ENCODE measurements around the gene DLG1.

The DLG1 gene

GRCh38 chr3:197333901-197334639 lies 35.7 kb upstream of the DLG1 start:
- Histone ChIP-seq H3K27me3 (replicated peaks in 2 of 5; ENCODE audit: control insufficient read depth in 4 of 5, insufficient read depth in 5 of 5, low read length in 4 of 5) (no peaks in the 10 kb centered on the region), H3K4me3 (ENCODE audit: control insufficient read depth in 1 of 7, extremely low read depth in 1 of 7, insufficient read depth in 4 of 7, low read depth in 2 of 7, low read length in 6 of 7) (no peak overlapping the region), H3K9me3 (ENCODE audit: control extremely low read depth in 1 of 5, control insufficient read depth in 4 of 5, insufficient read depth in 2 of 5, low read depth in 1 of 5, low read length in 4 of 5) (no peaks in the 10 kb centered on the region), H3K27ac (ENCODE audit: insufficient read depth in 1 of 2, low read depth in 1 of 2, low read length in 2 of 2, poor library complexity in 1 of 2, severe bottlenecking in 2 of 2) (no peak overlapping the region), H3K4me1 (ENCODE audit: control extremely low read depth in 1 of 4, control insufficient read depth in 4 of 4, insufficient read depth in 4 of 4, low read length in 3 of 4) (no peaks in the 10 kb centered on the region), H3K36me3 (ENCODE audit: control insufficient read depth in 4 of 4, insufficient read depth in 4 of 4, low read length in 3 of 4) (no peaks in the 10 kb centered on the region)
- ChIA-PET CTCF (no interaction called here), POLR2A (no interaction called here)
- DNase-seq = no peak
- WGBS (ENCODE audit: insufficient coverage) = 63% methylated on average over 4 of the region's 11 CpGs

GRCh38 chr3:197331131-197331530 lies 32.7 kb upstream of the DLG1 start:
- no peak overlapping the region for H3K4me3 ChIP-seq (ENCODE audit: control insufficient read depth in 1 of 7, extremely low read depth in 1 of 7, insufficient read depth in 4 of 7, low read depth in 2 of 7, low read length in 6 of 7)
- DNase-seq = no peak
- no peaks in the 10 kb centered on the region for H3K9me3 ChIP-seq (ENCODE audit: control extremely low read depth in 1 of 5, control insufficient read depth in 4 of 5, insufficient read depth in 2 of 5, low read depth in 1 of 5, low read length in 4 of 5)
- CTCF ChIA-PET = no interaction called here
- no peaks in the 10 kb centered on the region for H3K27me3 ChIP-seq (replicated peaks in 2 of 5; ENCODE audit: control insufficient read depth in 4 of 5, insufficient read depth in 5 of 5, low read length in 4 of 5)
- 100% methylated on average over 2 of the region's 3 CpGs for WGBS (ENCODE audit: insufficient coverage)
- no peaks in the 10 kb centered on the region for H3K4me1 ChIP-seq (ENCODE audit: control extremely low read depth in 1 of 4, control insufficient read depth in 4 of 4, insufficient read depth in 4 of 4, low read length in 3 of 4)
- no peaks in the 10 kb centered on the region for H3K36me3 ChIP-seq (ENCODE audit: control insufficient read depth in 4 of 4, insufficient read depth in 4 of 4, low read length in 3 of 4)
- H3K27ac ChIP-seq (ENCODE audit: insufficient read depth in 1 of 2, low read depth in 1 of 2, low read length in 2 of 2, poor library complexity in 1 of 2, severe bottlenecking in 2 of 2) = no peak overlapping the region
- POLR2A ChIA-PET = no interaction called here

GRCh38 chr3:197329382-197329781 lies 31.0 kb upstream of the DLG1 start:
- DNase-seq = no peak
- ChIA-PET POLR2A (no interaction called here), CTCF (no interaction called here)
- H3K36me3 ChIP-seq (ENCODE audit: control insufficient read depth in 4 of 4, insufficient read depth in 4 of 4, low read length in 3 of 4) = no peaks in the 10 kb centered on the region
- H3K9me3 ChIP-seq (ENCODE audit: control extremely low read depth in 1 of 5, control insufficient read depth in 4 of 5, insufficient read depth in 2 of 5, low read depth in 1 of 5, low read length in 4 of 5) = no peaks in the 10 kb centered on the region
- H3K4me3 ChIP-seq (ENCODE audit: control insufficient read depth in 1 of 7, extremely low read depth in 1 of 7, insufficient read depth in 4 of 7, low read depth in 2 of 7, low read length in 6 of 7) = no peak overlapping the region
- no peaks in the 10 kb centered on the region for H3K27me3 ChIP-seq (replicated peaks in 2 of 5; ENCODE audit: control insufficient read depth in 4 of 5, insufficient read depth in 5 of 5, low read length in 4 of 5)
- H3K4me1 ChIP-seq (ENCODE audit: control extremely low read depth in 1 of 4, control insufficient read depth in 4 of 4, insufficient read depth in 4 of 4, low read length in 3 of 4) = no peaks in the 10 kb centered on the region
- WGBS (ENCODE audit: insufficient coverage) = 92% methylated on average over 2 of the region's 3 CpGs
- H3K27ac ChIP-seq (ENCODE audit: insufficient read depth in 1 of 2, low read depth in 1 of 2, low read length in 2 of 2, poor library complexity in 1 of 2, severe bottlenecking in 2 of 2) = no peak overlapping the region

GRCh38 chr3:197328198-197328597 lies 29.8 kb upstream of the DLG1 start:
- H3K4me1 ChIP-seq (ENCODE audit: control extremely low read depth in 1 of 4, control insufficient read depth in 4 of 4, insufficient read depth in 4 of 4, low read length in 3 of 4) = no peaks in the 10 kb centered on the region
- POLR2A ChIA-PET = no interaction called here
- H3K4me3 ChIP-seq (ENCODE audit: control insufficient read depth in 1 of 7, extremely low read depth in 1 of 7, insufficient read depth in 4 of 7, low read depth in 2 of 7, low read length in 6 of 7) = no peak overlapping the region
- no peaks in the 10 kb centered on the region for H3K36me3 ChIP-seq (ENCODE audit: control insufficient read depth in 4 of 4, insufficient read depth in 4 of 4, low read length in 3 of 4)
- DNase-seq = no peak
- CTCF ChIA-PET = interaction anchor here (1.2 kb wide), 1 partner anchor 8 kb away, joined by 3 read pairs; no protein-coding TSS in a partner anchor
- WGBS (ENCODE audit: insufficient coverage) = 100% methylated on average over 3 of the region's 6 CpGs
- no peaks in the 10 kb centered on the region for H3K9me3 ChIP-seq (ENCODE audit: control extremely low read depth in 1 of 5, control insufficient read depth in 4 of 5, insufficient read depth in 2 of 5, low read depth in 1 of 5, low read length in 4 of 5)
- no peaks in the 10 kb centered on the region for H3K27me3 ChIP-seq (replicated peaks in 2 of 5; ENCODE audit: control insufficient read depth in 4 of 5, insufficient read depth in 5 of 5, low read length in 4 of 5)
- H3K27ac ChIP-seq (ENCODE audit: insufficient read depth in 1 of 2, low read depth in 1 of 2, low read length in 2 of 2, poor library complexity in 1 of 2, severe bottlenecking in 2 of 2) = no peak overlapping the region

GRCh38 chr3:197327701-197328100 lies 29.3 kb upstream of the DLG1 start:
- POLR2A ChIA-PET = no interaction called here

GRCh38 chr3:197325773-197326172 lies 27.4 kb upstream of the DLG1 start:
- no peaks in the 10 kb centered on the region for H3K4me1 ChIP-seq (ENCODE audit: control extremely low read depth in 1 of 4, control insufficient read depth in 4 of 4, insufficient read depth in 4 of 4, low read length in 3 of 4)
- POLR2A ChIA-PET = interaction anchor here (1.2 kb wide), 1 partner anchor 10 kb away, joined by 3 read pairs; no protein-coding TSS in a partner anchor
- H3K36me3 ChIP-seq (ENCODE audit: control insufficient read depth in 4 of 4, insufficient read depth in 4 of 4, low read length in 3 of 4) = no peaks in the 10 kb centered on the region
- CTCF ChIA-PET = no interaction called here
- no peak for DNase-seq
- peaks cover 0 to 1% (median 0%) of the 10 kb centered on the region in 5 experiments for H3K9me3 ChIP-seq (ENCODE audit: control extremely low read depth in 1 of 5, control insufficient read depth in 4 of 5, insufficient read depth in 2 of 5, low read depth in 1 of 5, low read length in 4 of 5)
- H3K4me3 ChIP-seq (ENCODE audit: control insufficient read depth in 1 of 7, extremely low read depth in 1 of 7, insufficient read depth in 4 of 7, low read depth in 2 of 7, low read length in 6 of 7) = no peak overlapping the region
- WGBS (ENCODE audit: insufficient coverage) = 94% methylated on average over 5 of the region's 7 CpGs
- H3K27ac ChIP-seq (ENCODE audit: insufficient read depth in 1 of 2, low read depth in 1 of 2, low read length in 2 of 2, poor library complexity in 1 of 2, severe bottlenecking in 2 of 2) = no peak overlapping the region
- H3K27me3 ChIP-seq (replicated peaks in 2 of 5; ENCODE audit: control insufficient read depth in 4 of 5, insufficient read depth in 5 of 5, low read length in 4 of 5) = no peaks in the 10 kb centered on the region

More at GRCh38 chr3:197327701-197328100, 29.3 kb upstream of the DLG1 start:
- Histone ChIP-seq H3K4me3 (ENCODE audit: control insufficient read depth in 1 of 7, extremely low read depth in 1 of 7, insufficient read depth in 4 of 7, low read depth in 2 of 7, low read length in 6 of 7) (no peak overlapping the region), H3K9me3 (ENCODE audit: control extremely low read depth in 1 of 5, control insufficient read depth in 4 of 5, insufficient read depth in 2 of 5, low read depth in 1 of 5, low read length in 4 of 5) (no peaks in the 10 kb centered on the region), H3K27me3 (replicated peaks in 2 of 5; ENCODE audit: control insufficient read depth in 4 of 5, insufficient read depth in 5 of 5, low read length in 4 of 5) (no peaks in the 10 kb centered on the region), H3K36me3 (ENCODE audit: control insufficient read depth in 4 of 4, insufficient read depth in 4 of 4, low read length in 3 of 4) (no peaks in the 10 kb centered on the region), H3K4me1 (ENCODE audit: control extremely low read depth in 1 of 4, control insufficient read depth in 4 of 4, insufficient read depth in 4 of 4, low read length in 3 of 4) (no peaks in the 10 kb centered on the region), H3K27ac (ENCODE audit: insufficient read depth in 1 of 2, low read depth in 1 of 2, low read length in 2 of 2, poor library complexity in 1 of 2, severe bottlenecking in 2 of 2) (no peak overlapping the region)
- CTCF ChIA-PET = interaction anchor here (1.2 kb wide), 1 partner anchor 9 kb away, joined by 3 read pairs; no protein-coding TSS in a partner anchor
- WGBS (ENCODE audit: insufficient coverage) = 92% methylated on average over 2 of the region's 3 CpGs
- no peak for DNase-seq

GRCh38 chr3:197322149-197322548 lies 23.7 kb upstream of the DLG1 start:
- Histone ChIP-seq H3K36me3 (ENCODE audit: control insufficient read depth in 4 of 4, insufficient read depth in 4 of 4, low read length in 3 of 4) (no peaks in the 10 kb centered on the region), H3K4me3 (ENCODE audit: control insufficient read depth in 1 of 7, extremely low read depth in 1 of 7, insufficient read depth in 4 of 7, low read depth in 2 of 7, low read length in 6 of 7) (no peak overlapping the region), H3K27ac (ENCODE audit: insufficient read depth in 1 of 2, low read depth in 1 of 2, low read length in 2 of 2, poor library complexity in 1 of 2, severe bottlenecking in 2 of 2) (no peak overlapping the region), H3K9me3 (ENCODE audit: control extremely low read depth in 1 of 5, control insufficient read depth in 4 of 5, insufficient read depth in 2 of 5, low read depth in 1 of 5, low read length in 4 of 5) (peaks cover 0 to 1% (median 0%) of the 10 kb centered on the region in 5 experiments), H3K27me3 (replicated peaks in 2 of 5; ENCODE audit: control insufficient read depth in 4 of 5, insufficient read depth in 5 of 5, low read length in 4 of 5) (no peaks in the 10 kb centered on the region), H3K4me1 (ENCODE audit: control extremely low read depth in 1 of 4, control insufficient read depth in 4 of 4, insufficient read depth in 4 of 4, low read length in 3 of 4) (no peaks in the 10 kb centered on the region)
- POLR2A ChIA-PET = no interaction called here
- no CpG with 5 or more reads among the region's 1 CpG for WGBS (ENCODE audit: insufficient coverage)
- CTCF ChIA-PET = no interaction called here
- no peak for DNase-seq

Measured in common myeloid progenitor, CD34-positive (primary cell).